GM18867 (cell line): ENCODE data around the gene CCDC172.

Experiments
- ATAC-seq: cut with Tn5 transposase; IDR thresholded peaks from one replicate; pipeline ENCODE4 v1.9.1; 2021; ENCODE audit warnings: mild to moderate bottlenecking, moderate library complexity; ENCODE audit not compliant: unreplicated experiment

Gene CCDC172

DNA sequence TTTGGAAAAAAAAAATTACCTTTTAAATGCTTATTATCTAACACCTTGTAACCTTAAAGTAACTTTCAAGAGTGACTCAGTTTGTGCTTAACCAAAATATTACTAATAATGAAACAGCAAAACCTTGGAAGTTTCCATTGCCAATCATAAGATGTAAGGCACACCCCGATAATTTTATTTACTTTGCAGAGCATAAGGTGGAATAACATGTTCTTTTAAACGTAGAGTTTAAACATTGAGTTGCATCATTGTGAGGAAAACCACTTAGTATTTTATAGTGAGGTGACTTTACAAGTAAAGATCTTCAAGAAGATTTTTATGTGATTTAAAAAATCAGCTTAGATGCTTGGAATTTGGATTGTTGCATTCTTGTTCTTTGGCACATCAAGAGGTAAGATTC is 103.4 kb downstream of the CCDC172 start, which contains the start of gene PNLIPRP3:
PNLIPRP3 (plus strand) TSS at position 177 of the 400 bp plus-strand sequence; CDS start at position 343, 166 bp downstream.
- ATAC-seq = no peak

- no peak for ATAC-seq
Measured at GRCh38 chr10:116429288-116429977, 105.2 kb downstream of the CCDC172 start.
